Tongue (tissue), 2 donors: ENCODE measurements around the gene PSMC2. TPM values are rescaled to one million over a fixed set of nuclear protein-coding genes. Genes with fewer than 3 reads are reported as not detected.

ENCODE experiments used
- small RNA-seq: library from RNA; depleted of rRNA; stranded (forward); fragments of <200 nt; gene quantifications from one replicate; pipeline ENCODE3, GENCODE V24; 2014; ENCODE audit warnings: low replicate concordance
- total RNA-seq: library from RNA; depleted of rRNA; stranded (reverse); fragments of >200 nt; gene quantifications from one replicate; pipeline ENCODE4 v1.2.3, GENCODE V29; 2014

The PSMC2 gene
- total RNA-seq, 1 donor from 2014 or later: 142 TPM

Small RNA genes within 50 kb of the gene (small RNA-seq; reads per million reads assigned to genes)
- not detected for gene RPS29P16

Other genes with a start within 250 kb of the PSMC2 start
- 22.4 TPM for gene NAPEPLD, start 198.5 kb upstream of the PSMC2 start, total RNA-seq
- 63.0 TPM for gene PMPCB, start 50.2 kb upstream of the PSMC2 start, total RNA-seq
- 18.0 TPM for gene DNAJC2, start 2.9 kb upstream of the PSMC2 start, total RNA-seq
- gene SLC26A5, start 98.6 kb downstream of the PSMC2 start, total RNA-seq: 0.21 TPM